GM19023 (cell line): Measurements from ENCODE around the gene PLEKHM3.
"Not testable (repeated sequence)": the region's sequence is repeated elsewhere in the genome, so short reads cannot be mapped to it uniquely, and the experiment has no call there.

Source experiments
- ATAC-seq: cut with Tn5 transposase; IDR thresholded peaks from one replicate; pipeline ENCODE4 v1.9.1; 2021; ENCODE audit warnings: mild to moderate bottlenecking, moderate library complexity; ENCODE audit not compliant: unreplicated experiment

The PLEKHM3 gene

GRCh38 chr2:207951734-207952470, 73.4 kb downstream of the PLEKHM3 start:
- no peak for ATAC-seq

GRCh38 chr2:207950761-207951114, 74.6 kb downstream of the PLEKHM3 start:
- ATAC-seq = no peak

GRCh38 chr2:207950063-207950760, 75.1 kb downstream of the PLEKHM3 start:
- ATAC-seq = no peak

- ATAC-seq = not testable (repeated sequence)
Observed at GRCh38 chr2:207949245-207949644, 76.1 kb downstream of the PLEKHM3 start.

- ATAC-seq = no peak
Observed at GRCh38 chr2:207944979-207945600, 80.2 kb downstream of the PLEKHM3 start.

- ATAC-seq = no peak
Observed at GRCh38 chr2:207944334-207944733, 81.0 kb downstream of the PLEKHM3 start.

GRCh38 chr2:207939342-207940108, 85.8 kb downstream of the PLEKHM3 start:
- ATAC-seq = no peak

GRCh38 chr2:207938886-207939285, 86.4 kb downstream of the PLEKHM3 start:
- no peak for ATAC-seq

- no peak for ATAC-seq
Observed at GRCh38 chr2:207938415-207938814, 86.9 kb downstream of the PLEKHM3 start.

- ATAC-seq = no peak
Observed at GRCh38 chr2:207937823-207938222, 87.5 kb downstream of the PLEKHM3 start.

- ATAC-seq = no peak
Observed at GRCh38 chr2:207937253-207937652, 88.1 kb downstream of the PLEKHM3 start.

- no peak for ATAC-seq
Observed at GRCh38 chr2:207936380-207936779, 88.9 kb downstream of the PLEKHM3 start.

- ATAC-seq = no peak
Observed at GRCh38 chr2:207935991-207936370, 89.3 kb downstream of the PLEKHM3 start.

GRCh38 chr2:207935121-207935990, 90.0 kb downstream of the PLEKHM3 start:
- no peak for ATAC-seq

- no peak for ATAC-seq
Observed at GRCh38 chr2:207934720-207935119, 90.6 kb downstream of the PLEKHM3 start.

- ATAC-seq = no peak
Observed at GRCh38 chr2:207933396-207934065, 91.8 kb downstream of the PLEKHM3 start.

GRCh38 chr2:207932106-207932505, 93.2 kb downstream of the PLEKHM3 start:
- no peak for ATAC-seq

- ATAC-seq = no peak
Observed at GRCh38 chr2:207930747-207931146, 94.6 kb downstream of the PLEKHM3 start.

GRCh38 chr2:207929923-207930322, 95.4 kb downstream of the PLEKHM3 start:
- no peak for ATAC-seq

GRCh38 chr2:207928079-207928478, 97.2 kb downstream of the PLEKHM3 start:
- no peak for ATAC-seq
